SU-DHL-6 (cell line): ENCODE data around the gene HSD17B8.

ENCODE experiments used
- H2AFZ ChIP-seq: fragments of 200-600 bp; sonication (generic); 2 replicates; pipeline ENCODE4 v1.6.1; 2014; ENCODE audit warnings: low read depth, mild to moderate bottlenecking, moderate library complexity, mixed read lengths, antibody characterized with exemption, low read length; ENCODE audit not compliant: severe bottlenecking
- H3F3A ChIP-seq: fragments of 200-600 bp; shearing (Covaris generic); 2 replicates; pipeline ENCODE4 v1.6.0; 2016; ENCODE audit warnings: antibody characterized with exemption, mild to moderate bottlenecking; ENCODE audit not compliant: insufficient read depth
- H3K27ac ChIP-seq: fragments of 200-600 bp; sonication (generic); 2 replicates; pipeline ENCODE4 v1.5.1; 2016; ENCODE audit warnings: low read depth, mild to moderate bottlenecking, low read length, moderate library complexity, mixed read lengths
- H3K27me3 ChIP-seq: fragments of 200-600 bp; sonication (generic), shearing (Covaris generic); 2 replicates; pipeline ENCODE4 v1.6.0; 2014; ENCODE audit warnings: mild to moderate bottlenecking, low read length
- H3K36me3 ChIP-seq: fragments of 200-600 bp; sonication (generic); 2 replicates; pipeline ENCODE4 v1.6.1; 2014; ENCODE audit warnings: mild to moderate bottlenecking, low read length, mixed read lengths
- H3K4me2 ChIP-seq: fragments of 300-600, 200-600 bp; shearing (Covaris generic), sonication (generic); 2 replicates; pipeline ENCODE4 v1.6.0; 2014; ENCODE audit warnings: low read length, low read depth, mild to moderate bottlenecking; ENCODE audit not compliant: poor library complexity, severe bottlenecking
- H3K4me3 ChIP-seq: fragments of 200-600 bp; sonication (generic); 2 replicates; pipeline ENCODE4 v1.5.1; 2014; ENCODE audit warnings: antibody characterized with exemption, low read length, mild to moderate bottlenecking, mixed read lengths; ENCODE audit not compliant: insufficient read depth, poor library complexity, severe bottlenecking
- H3K79me2 ChIP-seq: fragments of 200-600 bp; sonication (generic); 2 replicates; pipeline ENCODE4 v1.6.1; 2014; ENCODE audit warnings: mild to moderate bottlenecking, low read length, moderate library complexity; ENCODE audit not compliant: insufficient read depth
- H3K9ac ChIP-seq: fragments of 200-600 bp; sonication (generic); 2 replicates; pipeline ENCODE4 v1.7.0; 2014; ENCODE audit warnings: mild to moderate bottlenecking, low read length
- H3K9me2 ChIP-seq: fragments of 200-600 bp; sonication (generic); replicated peaks from 2 replicates; pipeline ENCODE4 v1.6.1; 2014; ENCODE audit warnings: low read length; ENCODE audit not compliant: insufficient read depth
- H3K9me3 ChIP-seq: fragments of 200-600 bp; sonication (generic); 2 replicates; pipeline ENCODE4 v1.6.1; 2014; ENCODE audit warnings: low read length, mixed read lengths; ENCODE audit not compliant: insufficient read depth
- H4K20me1 ChIP-seq: fragments of 200-600 bp; sonication (generic); 2 replicates; pipeline ENCODE4 v1.6.1; 2014; ENCODE audit warnings: low read depth, mild to moderate bottlenecking, antibody characterized with exemption, low read length, moderate library complexity, mixed read lengths
- EZH2phosphoT487 ChIP-seq: fragments of 200-600 bp; sonication (generic), shearing (Covaris generic); conservative IDR thresholded peaks from 2 replicates; pipeline ENCODE4 v1.6.1; 2018; ENCODE audit warnings: mild to moderate bottlenecking, antibody characterized with exemption, low read length, moderate library complexity, mixed read lengths
- TF ChIP-seq, protein P1 (sequence below): fragments of 200-600 bp; sonication (generic); IDR thresholded peaks from one replicate; pipeline ENCODE4 v1.5.1; 2017; ENCODE audit warnings: antibody characterized with exemption, mild to moderate bottlenecking, low read length, moderate library complexity; ENCODE audit not compliant: insufficient read depth, poor library complexity, severe bottlenecking

Gene HSD17B8

DNA sequence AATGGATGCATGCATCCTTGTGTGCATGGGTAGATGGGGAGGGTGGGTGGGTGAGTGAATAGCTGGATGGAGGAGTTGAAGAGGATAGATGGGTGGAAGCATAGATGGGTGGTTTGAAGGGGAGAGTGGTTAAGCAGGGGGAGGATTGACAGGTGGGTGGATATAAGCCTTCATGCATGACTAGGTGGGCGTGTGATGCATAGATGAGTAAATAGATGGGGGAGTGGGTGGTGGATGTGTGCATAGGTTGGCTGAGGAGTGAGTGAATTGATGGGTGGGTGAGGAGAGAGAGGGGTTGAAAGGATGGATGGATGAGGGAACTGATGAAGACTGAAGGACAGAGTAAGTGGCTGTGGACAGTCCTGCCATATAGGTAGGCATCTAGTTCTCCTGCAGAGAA is 16.6 kb upstream of the HSD17B8 start:
- H3K79me2 ChIP-seq: no peaks in the 10 kb centered on the region
- no peaks in the 10 kb centered on the region for H3K27me3 ChIP-seq
- no peaks in the 10 kb centered on the region for H4K20me1 ChIP-seq
- H3K4me2 ChIP-seq: no peak overlapping the region
- no peaks in the 10 kb centered on the region for H3K36me3 ChIP-seq
- no peak overlapping the region for H3K27ac ChIP-seq
- H3F3A ChIP-seq: no peaks in the 10 kb centered on the region
- H3K9me3 ChIP-seq: no peaks in the 10 kb centered on the region
- H3K9me2 ChIP-seq: no peaks in the 10 kb centered on the region
- H2AFZ ChIP-seq: no peak overlapping the region
- H3K9ac ChIP-seq: no peak overlapping the region
- no peak overlapping the region for H3K4me3 ChIP-seq
- no peak for TF ChIP-seq EZH2phosphoT487
- TF ChIP-seq, protein P1, sequence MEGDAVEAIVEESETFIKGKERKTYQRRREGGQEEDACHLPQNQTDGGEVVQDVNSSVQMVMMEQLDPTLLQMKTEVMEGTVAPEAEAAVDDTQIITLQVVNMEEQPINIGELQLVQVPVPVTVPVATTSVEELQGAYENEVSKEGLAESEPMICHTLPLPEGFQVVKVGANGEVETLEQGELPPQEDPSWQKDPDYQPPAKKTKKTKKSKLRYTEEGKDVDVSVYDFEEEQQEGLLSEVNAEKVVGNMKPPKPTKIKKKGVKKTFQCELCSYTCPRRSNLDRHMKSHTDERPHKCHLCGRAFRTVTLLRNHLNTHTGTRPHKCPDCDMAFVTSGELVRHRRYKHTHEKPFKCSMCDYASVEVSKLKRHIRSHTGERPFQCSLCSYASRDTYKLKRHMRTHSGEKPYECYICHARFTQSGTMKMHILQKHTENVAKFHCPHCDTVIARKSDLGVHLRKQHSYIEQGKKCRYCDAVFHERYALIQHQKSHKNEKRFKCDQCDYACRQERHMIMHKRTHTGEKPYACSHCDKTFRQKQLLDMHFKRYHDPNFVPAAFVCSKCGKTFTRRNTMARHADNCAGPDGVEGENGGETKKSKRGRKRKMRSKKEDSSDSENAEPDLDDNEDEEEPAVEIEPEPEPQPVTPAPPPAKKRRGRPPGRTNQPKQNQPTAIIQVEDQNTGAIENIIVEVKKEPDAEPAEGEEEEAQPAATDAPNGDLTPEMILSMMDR: no peak

DNA sequence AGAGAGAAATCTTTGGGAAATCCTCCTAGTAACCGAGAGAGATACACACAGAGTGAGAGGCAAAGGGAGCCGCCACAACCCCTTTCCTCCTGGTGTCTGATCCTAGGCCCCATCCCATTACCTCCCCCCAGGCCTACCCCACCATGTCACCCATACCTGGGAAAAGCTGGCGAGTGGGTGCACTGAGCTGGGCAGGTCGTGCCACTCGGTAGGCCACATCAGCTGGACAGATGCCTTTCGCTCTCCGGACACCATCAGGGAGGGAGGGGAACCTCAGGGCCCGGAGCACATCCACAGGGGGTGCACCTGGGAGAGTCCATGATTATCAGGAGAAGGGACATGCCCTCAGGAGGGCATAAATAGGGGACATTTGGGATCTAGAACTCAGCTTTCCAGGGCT is 15.3 kb upstream of the HSD17B8 start:
- Histone ChIP-seq H3K9ac (no peak overlapping the region), H3K4me3 (no peak overlapping the region), H3K27me3 (no peaks in the 10 kb centered on the region), H3K27ac (no peak overlapping the region), H3K36me3 (no peaks in the 10 kb centered on the region), H3K79me2 (no peaks in the 10 kb centered on the region), H3K4me2 (no peak overlapping the region), H3F3A (no peaks in the 10 kb centered on the region), H2AFZ (no peak overlapping the region), H4K20me1 (no peaks in the 10 kb centered on the region), H3K9me2 (no peaks in the 10 kb centered on the region), H3K9me3 (no peaks in the 10 kb centered on the region)
- TF ChIP-seq, protein P1: no peak
- no peak for TF ChIP-seq EZH2phosphoT487

DNA sequence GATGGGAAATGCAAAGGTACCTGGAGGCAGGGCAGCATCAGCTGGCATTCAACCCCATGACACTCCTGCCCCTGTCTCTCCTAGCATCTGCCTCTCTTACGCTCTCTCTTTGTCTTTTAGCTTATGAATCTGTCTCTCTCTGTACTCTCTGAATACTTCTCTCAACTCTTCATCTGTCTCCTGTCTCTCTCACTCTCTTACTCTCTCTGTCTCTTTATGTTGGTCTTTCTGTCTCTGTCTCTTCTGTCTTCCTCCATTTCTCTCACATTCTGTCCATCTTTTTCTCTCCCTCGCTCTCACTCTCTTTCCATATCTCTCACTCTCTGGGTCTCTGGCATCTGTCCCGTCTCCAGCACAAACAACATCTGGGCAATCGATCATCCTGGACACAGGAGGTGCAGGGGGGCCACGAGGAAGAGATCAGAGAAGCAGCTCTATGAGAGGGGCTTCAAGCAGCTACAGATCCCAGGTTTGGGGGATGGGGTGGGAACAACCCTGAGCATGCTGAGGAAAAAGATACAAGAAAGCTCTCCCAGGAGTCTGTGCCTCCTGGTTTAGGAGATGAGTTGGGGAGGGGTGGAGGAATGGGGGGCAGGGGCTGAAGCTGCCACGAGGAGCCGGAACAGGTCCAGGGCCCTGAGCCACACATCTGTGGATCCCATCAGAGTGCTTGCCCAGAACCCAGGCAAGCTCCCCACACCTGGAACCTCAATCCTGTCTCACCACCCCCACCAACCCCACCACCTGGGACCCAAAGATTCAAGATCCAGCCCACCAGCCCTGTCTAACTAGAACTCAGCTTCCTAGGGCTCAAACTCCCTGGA is 14.6 kb upstream of the HSD17B8 start:
- H2AFZ ChIP-seq: no peak overlapping the region
- H3K27ac ChIP-seq: no peak overlapping the region
- H3K36me3 ChIP-seq: no peaks in the 10 kb centered on the region
- no peak overlapping the region for H3K4me3 ChIP-seq
- no peaks in the 10 kb centered on the region for H3K79me2 ChIP-seq
- H3K9me2 ChIP-seq: no peaks in the 10 kb centered on the region
- H3K9me3 ChIP-seq: no peaks in the 10 kb centered on the region
- TF ChIP-seq EZH2phosphoT487: no peak
- TF ChIP-seq, protein P1: no peak
- H4K20me1 ChIP-seq: no peaks in the 10 kb centered on the region
- H3K4me2 ChIP-seq: no peak overlapping the region
- no peaks in the 10 kb centered on the region for H3K27me3 ChIP-seq
- H3K9ac ChIP-seq: no peak overlapping the region
- H3F3A ChIP-seq: no peaks in the 10 kb centered on the region
